IMR-90 (cell line): ENCODE results near the gene FOXB1. TPM values are rescaled to one million over a fixed set of nuclear protein-coding genes. Genes with fewer than 3 reads are reported as not detected.

ENCODE experiments used
- ATAC-seq: fragments of 200-7000 bp; cut with Tn5 transposase; 2 replicates; pipeline ENCODE4 v1.9.1; 2020; ENCODE audit warnings: low read depth, mild to moderate bottlenecking, moderate library complexity
- BruUV-seq: library from RNA; stranded (reverse); fragments of 400-500 nt; replicated peaks from 2 replicates; lab custom pipeline; 2021; lab: Mats Ljungman, UMichigan
- CTCF ChIA-PET: fragments of 300-600 bp; formaldehyde crosslinking; extraction: SDS; loops from one replicate; lab custom pipeline; 2021; ENCODE audit warnings: antibody characterized with exemption; lab: Yijun Ruan, JAX
- POLR2A ChIA-PET: fragments of 300-600 bp; sonication (Branson Sonifier 250); formaldehyde crosslinking; loops from one replicate; lab custom pipeline; 2022; ENCODE audit warnings: antibody characterized with exemption; ENCODE audit not compliant: unreplicated experiment; lab: Charles Lee
- DNase-seq: peaks from one replicate; pipeline ENCODE4 v3.0.0; 2013
- H2AFZ ChIP-seq: replicated peaks from 2 replicates; pipeline ENCODE3; 2013; ENCODE audit warnings: low read length, mild to moderate bottlenecking; ENCODE audit not compliant: poor library complexity
- H2AK5ac ChIP-seq: 2 replicates; pipeline ENCODE4 v1.6.1; 2013; ENCODE audit warnings: low read depth, low read length, inconsistent platforms
- H2AK9ac ChIP-seq: replicated peaks from 2 replicates; pipeline ENCODE3; 2013; ENCODE audit warnings: mild to moderate bottlenecking, low read depth, low read length, moderate library complexity; ENCODE audit not compliant: poor library complexity
- H2BK120ac ChIP-seq: 2 replicates; pipeline ENCODE4 v1.6.1; 2013; ENCODE audit warnings: low read depth, low read length, inconsistent platforms
- H2BK15ac ChIP-seq: 3 replicates; pipeline ENCODE4 v1.6.1; 2013; ENCODE audit warnings: low read depth, low read length, inconsistent platforms
- H2BK20ac ChIP-seq: 2 replicates; pipeline ENCODE4 v1.6.1; 2013; ENCODE audit warnings: low read depth, mild to moderate bottlenecking, inconsistent platforms, low read length, moderate library complexity
- H2BK5ac ChIP-seq: 2 replicates; pipeline ENCODE4 v1.6.1; 2013; ENCODE audit warnings: mild to moderate bottlenecking, low read depth, low read length, inconsistent platforms; ENCODE audit not compliant: poor library complexity, severe bottlenecking
- H3K14ac ChIP-seq: replicated peaks from 2 replicates; pipeline ENCODE4 v1.6.1; 2013; ENCODE audit warnings: low read depth, low read length, inconsistent platforms
- H3K18ac ChIP-seq: 2 replicates; pipeline ENCODE4 v1.6.1; 2013; ENCODE audit warnings: low read depth, low read length, control low read depth
- H3K23ac ChIP-seq: 2 replicates; pipeline ENCODE4 v1.6.1; 2013; ENCODE audit warnings: low read depth, low read length, inconsistent platforms
- H3K27ac ChIP-seq: 2 replicates; pipeline ENCODE4 v1.5.1; 2013; ENCODE audit warnings: mild to moderate bottlenecking, control low read depth, low read length; ENCODE audit not compliant: insufficient read depth
- H3K27me3 ChIP-seq: 2 replicates; pipeline ENCODE4 v1.6.1; 2013; ENCODE audit warnings: low read length; ENCODE audit not compliant: control insufficient read depth, insufficient read depth
- H3K36me3 ChIP-seq: 2 replicates; pipeline ENCODE4 v1.6.1; 2013; ENCODE audit warnings: low read length, mixed read lengths; ENCODE audit not compliant: control insufficient read depth, insufficient read depth
- H3K4ac ChIP-seq: 2 replicates; pipeline ENCODE4 v1.6.1; 2013; ENCODE audit warnings: low read depth, low read length, inconsistent platforms
- H3K4me1 ChIP-seq: 2 replicates; pipeline ENCODE4 v1.6.1; 2013; ENCODE audit warnings: low read length, mixed read lengths; ENCODE audit not compliant: control insufficient read depth, insufficient read depth
- H3K4me2 ChIP-seq: 2 replicates; pipeline ENCODE4 v1.6.1; 2013; ENCODE audit warnings: low read depth, mild to moderate bottlenecking, control low read depth, low read length, moderate library complexity
- H3K4me3 ChIP-seq: 2 replicates; pipeline ENCODE4 v1.5.1; 2013; ENCODE audit warnings: low read depth, mild to moderate bottlenecking, control low read depth, low read length, moderate library complexity; ENCODE audit not compliant: insufficient read depth
- H3K56ac ChIP-seq: 2 replicates; pipeline ENCODE4 v1.6.1; 2013; ENCODE audit warnings: low read length, inconsistent platforms; ENCODE audit not compliant: insufficient read depth; ENCODE audit errors: extremely low read depth
- H3K79me1 ChIP-seq, 2 experiments: 2 replicates each; pipeline ENCODE4 v1.6.1; 2013; ENCODE audit warnings: low read length in 2 of 2, inconsistent platforms in 1 of 2, low read depth in 1 of 2
- H3K9ac ChIP-seq: 2 replicates; pipeline ENCODE4 v1.6.1; 2013; ENCODE audit warnings: low read depth, low read length, control low read depth
- H3K9me1 ChIP-seq: 2 replicates; pipeline ENCODE4 v1.6.1; 2013; ENCODE audit warnings: low read length, inconsistent platforms; ENCODE audit not compliant: insufficient read depth
- H3K9me3 ChIP-seq: 2 replicates; pipeline ENCODE4 v1.6.1; 2013; ENCODE audit warnings: low read length; ENCODE audit not compliant: control insufficient read depth, insufficient read depth
- H4K20me1 ChIP-seq: 2 replicates; pipeline ENCODE4 v1.6.1; 2013; ENCODE audit warnings: low read length, inconsistent platforms; ENCODE audit not compliant: insufficient read depth
- H4K5ac ChIP-seq: 2 replicates; pipeline ENCODE4 v1.6.1; 2013; ENCODE audit warnings: mild to moderate bottlenecking, low read depth, low read length, control low read depth
- H4K8ac ChIP-seq, 2 experiments: 2 replicates each; pipeline ENCODE4 v1.6.1; 2013; ENCODE audit warnings: low read depth in 2 of 2, low read length in 2 of 2, control low read depth in 1 of 2, inconsistent platforms in 1 of 2
- H4K91ac ChIP-seq: 2 replicates; pipeline ENCODE4 v1.6.1; 2013; ENCODE audit warnings: low read depth, low read length, inconsistent platforms; ENCODE audit not compliant: insufficient read depth
- BHLHE40 ChIP-seq: fragments of 150-350 bp; IDR thresholded peaks from 2 replicates; pipeline ENCODE4 v1.6.1; 2016; ENCODE audit warnings: mild to moderate bottlenecking, low read depth, low read length
- CEBPB ChIP-seq: IDR thresholded peaks from 2 replicates; pipeline ENCODE4 v1.6.1; 2012; ENCODE audit warnings: low read depth, low read length, improper control_type of control experiment
- CTCF ChIP-seq: conservative IDR thresholded peaks from 2 replicates; pipeline ENCODE4 v1.5.1; 2012; ENCODE audit warnings: mild to moderate bottlenecking, low read depth, low read length, improper control_type of control experiment
- ELK1 ChIP-seq: fragments of 150-350 bp; IDR thresholded peaks from 2 replicates; pipeline ENCODE4 v1.6.1; 2016; ENCODE audit warnings: low read depth, mild to moderate bottlenecking, low read length, moderate library complexity, borderline replicate concordance
- FOS ChIP-seq: fragments of 150-350 bp; IDR thresholded peaks from 2 replicates; pipeline ENCODE4 v1.6.1; 2016; ENCODE audit warnings: low read depth, low read length
- MAFK ChIP-seq: IDR thresholded peaks from 2 replicates; pipeline ENCODE4 v1.6.1; 2012; ENCODE audit warnings: low read depth, low read length, improper control_type of control experiment
- MAZ ChIP-seq: IDR thresholded peaks from 2 replicates; pipeline ENCODE4 v1.6.1; 2012; ENCODE audit warnings: low read depth, mild to moderate bottlenecking, low read length, improper control_type of control experiment, moderate library complexity, borderline replicate concordance
- NFE2L2 ChIP-seq: fragments of 150-350 bp; IDR thresholded peaks from 2 replicates; pipeline ENCODE4 v1.6.1; 2016; ENCODE audit warnings: low read depth, mild to moderate bottlenecking, low read length
- POLR2A ChIP-seq: IDR thresholded peaks from 2 replicates; pipeline ENCODE4 v1.6.1; 2012; ENCODE audit warnings: mild to moderate bottlenecking, low read depth, low read length
- RAD21 ChIP-seq: IDR thresholded peaks from 2 replicates; pipeline ENCODE4 v1.6.1; 2012; ENCODE audit warnings: low read length, improper control_type of control experiment
- RFX5 ChIP-seq: IDR thresholded peaks from 2 replicates; pipeline ENCODE4 v1.8.0; 2012; ENCODE audit warnings: low read depth, mild to moderate bottlenecking, low read length, moderate library complexity
- USF2 ChIP-seq: fragments of 150-350 bp; IDR thresholded peaks from 2 replicates; pipeline ENCODE4 v1.6.1; 2017; ENCODE audit warnings: mild to moderate bottlenecking, antibody characterized with exemption, low read length, low read depth
- WGBS, 2 experiments: methylation state at CpG; one replicate each; pipeline versions ENCODE4 v1.1.5 to v1.1.7; 2013; ENCODE audit warnings: missing lambda C conversion rate in 2 of 2; ENCODE audit not compliant: insufficient read length in 1 of 2; ENCODE audit errors: extremely low coverage in 2 of 2; 5-methylcytosine and 5-hydroxymethylcytosine counted together
- dilution Hi-C: fragments of 300-500 bp; cut with HindIII; formaldehyde crosslinking; loops from one replicate; pipeline ENCODE4 v1.14.3; 2018; ENCODE audit warnings: low sequenced_read_pairs; ENCODE audit not compliant: unreplicated experiment
- in situ Hi-C: fragments of 300-500 bp; cut with MboI; formaldehyde crosslinking; loops from 3 replicates; pipeline ENCODE4 v1.14.3; 2019; ENCODE audit warnings: low sequenced_read_pairs, inconsistent platforms, mixed read lengths
- intact Hi-C: fragments of 100-400 bp; cut with micrococcal nuclease; formaldehyde crosslinking; loops from 2 replicates; pipeline ENCODE4 v1.10.0; 2022
- polyA plus RNA-seq, 3 experiments: library from polyadenylated mRNA; depleted of rRNA; stranded (reverse); fragments of >200 nt; gene quantifications; 2 replicates each; pipeline ENCODE4 v1.2.3, GENCODE V29; 2012; ENCODE audit warnings: low replicate concordance in 1 of 3
- total RNA-seq: library from RNA; depleted of rRNA; stranded (reverse); fragments of >200 nt; gene quantifications from 2 replicates; pipeline ENCODE4 v1.2.3, GENCODE V29; 2012

FOXB1 gene
- total and polyA plus RNA-seq, 2 of the 4 experiments (the other 2 are of a cell fraction) = not detected

GRCh38 chr15:60020736-60021135 lies 16.6 kb downstream of the FOXB1 start:
- Histone ChIP-seq H4K5ac (no peak overlapping the region), H3K4me2 (no peak overlapping the region), H3K9me3 (no peaks in the 10 kb centered on the region; the same call in 1 of the 2 replicates), H3K79me1 (no peaks in the 10 kb centered on the region), H3K9me1 (no peaks in the 10 kb centered on the region), H4K8ac (no peak overlapping the region), H4K20me1 (no peaks in the 10 kb centered on the region), H3K4me3 (no peak overlapping the region), H2AFZ (no peak overlapping the region), H3K4ac (no peak overlapping the region), H2BK120ac (no peak overlapping the region), H3K36me3 (no peaks in the 10 kb centered on the region), H3K27ac (no peak overlapping the region), H3K14ac (no peak overlapping the region), H2BK20ac (no peak overlapping the region), H2BK5ac (no peak overlapping the region), H3K27me3 (peaks cover 3% of the 10 kb centered on the region), H4K91ac (no peak overlapping the region), H3K23ac (no peak overlapping the region), H2AK5ac (no peak overlapping the region), H3K4me1 (no peaks in the 10 kb centered on the region), H2BK15ac (no peak overlapping the region), H2AK9ac (no peak overlapping the region), H3K9ac (no peak overlapping the region), H3K56ac (no peak overlapping the region), H3K18ac (no peak overlapping the region)
- DNase-seq = no peak
- TF ChIP-seq POLR2A = no peak
- no peak for TF ChIP-seq MAFK
- no peak for TF ChIP-seq USF2
- no peak for TF ChIP-seq NFE2L2
- TF ChIP-seq RFX5 = no peak
- TF ChIP-seq MAZ = no peak
- no peak for TF ChIP-seq ELK1
- no peak for TF ChIP-seq CEBPB
- no peak for TF ChIP-seq CTCF
- TF ChIP-seq RAD21 = no peak
- no peak for TF ChIP-seq BHLHE40
- no peak for TF ChIP-seq FOS
- CTCF ChIA-PET = no interaction called here
- in situ Hi-C loops = no loop called here
- ATAC-seq = no peak
- BruUV-seq = no TSS peak
- POLR2A ChIA-PET = no interaction called here
- intact Hi-C loops = no loop called here
- dilution Hi-C loops = no loop called here
- no CpG with 5 or more reads among the region's 3 CpGs for WGBS, 2 experiments
